ENCODE data around the gene FBXO24. TPM values are rescaled to one million over a fixed set of nuclear protein-coding genes. Genes with fewer than 3 reads are reported as not detected.
A peak's percentile ranks its signal among the peaks of the same experiment; 100 is the strongest.

The FBXO24 gene
- total RNA-seq, 2 donors from 2014 or later, result 2.3 to 9.7 TPM

DNA sequence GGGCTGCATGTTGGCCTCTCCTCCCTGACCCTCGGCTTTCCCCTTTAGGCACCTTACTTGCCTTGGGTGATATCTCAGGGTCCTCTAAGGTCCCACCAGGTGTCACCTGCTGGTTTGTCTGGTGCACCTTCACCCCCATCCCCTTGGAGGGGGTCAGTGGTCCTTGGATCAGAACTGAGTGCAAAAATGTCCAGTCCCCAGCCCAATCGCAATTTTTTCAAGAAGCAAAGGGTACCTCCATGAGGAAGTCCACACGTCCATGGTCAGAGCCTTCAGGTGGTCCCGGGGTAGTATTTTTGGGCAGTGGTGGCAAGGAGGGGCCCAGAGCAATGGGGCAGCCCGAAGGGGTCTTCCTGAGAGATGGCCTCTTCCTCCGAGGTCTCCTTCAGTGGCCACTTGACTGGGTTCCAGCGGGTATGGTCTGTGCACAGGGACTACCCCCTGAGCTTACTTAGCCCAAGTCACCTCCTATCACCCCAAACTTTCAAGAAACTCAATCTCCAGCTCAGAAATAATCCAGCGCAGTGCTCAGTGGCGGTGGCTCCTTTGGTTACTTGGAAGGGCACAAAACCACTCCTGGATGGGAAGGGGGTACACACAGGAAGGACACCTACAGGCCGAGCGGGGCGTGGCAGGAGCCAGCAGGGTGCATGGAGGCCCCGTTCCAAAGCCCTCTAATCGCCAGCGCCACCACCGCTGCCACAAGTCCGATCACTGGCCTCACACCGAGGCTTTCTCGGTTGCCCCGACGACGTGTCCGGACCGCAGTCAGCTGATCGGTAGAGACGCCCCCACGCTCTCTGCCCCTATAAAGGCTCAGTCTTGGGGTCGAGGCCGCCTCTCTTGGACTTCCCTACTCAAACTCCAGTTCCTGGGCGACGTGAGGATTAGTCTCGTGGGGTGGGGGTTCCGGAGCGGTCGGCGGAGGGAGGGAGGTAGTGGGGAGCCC lies 17.0 kb upstream of the FBXO24 start:
- Histone ChIP-seq H3K4me1 (replicated peaks) (peaks cover 6% of the 10 kb centered on the region), H3K9me3 (no peaks in the 10 kb centered on the region), H3K4me3 (peak overlapping the region in 1 of 2 donors; percentile 26), H3K27ac (peak overlapping the region; percentile 27 to 35), H3K27me3 (replicated peaks; ENCODE audit: insufficient read depth) (no peaks in the 10 kb centered on the region), H3K36me3 (no peaks in the 10 kb centered on the region)
- WGBS, result 29% methylated on average over 33 of the region's 36 CpGs
- intact Hi-C loops (cut with DNase I), result no loop called here
- DNase-seq (ENCODE audit: low spot score), result peak; percentile 34
- no peak for TF ChIP-seq POLR2A (IDR thresholded peaks at IDR 0.05)
- TF ChIP-seq, protein P1, sequence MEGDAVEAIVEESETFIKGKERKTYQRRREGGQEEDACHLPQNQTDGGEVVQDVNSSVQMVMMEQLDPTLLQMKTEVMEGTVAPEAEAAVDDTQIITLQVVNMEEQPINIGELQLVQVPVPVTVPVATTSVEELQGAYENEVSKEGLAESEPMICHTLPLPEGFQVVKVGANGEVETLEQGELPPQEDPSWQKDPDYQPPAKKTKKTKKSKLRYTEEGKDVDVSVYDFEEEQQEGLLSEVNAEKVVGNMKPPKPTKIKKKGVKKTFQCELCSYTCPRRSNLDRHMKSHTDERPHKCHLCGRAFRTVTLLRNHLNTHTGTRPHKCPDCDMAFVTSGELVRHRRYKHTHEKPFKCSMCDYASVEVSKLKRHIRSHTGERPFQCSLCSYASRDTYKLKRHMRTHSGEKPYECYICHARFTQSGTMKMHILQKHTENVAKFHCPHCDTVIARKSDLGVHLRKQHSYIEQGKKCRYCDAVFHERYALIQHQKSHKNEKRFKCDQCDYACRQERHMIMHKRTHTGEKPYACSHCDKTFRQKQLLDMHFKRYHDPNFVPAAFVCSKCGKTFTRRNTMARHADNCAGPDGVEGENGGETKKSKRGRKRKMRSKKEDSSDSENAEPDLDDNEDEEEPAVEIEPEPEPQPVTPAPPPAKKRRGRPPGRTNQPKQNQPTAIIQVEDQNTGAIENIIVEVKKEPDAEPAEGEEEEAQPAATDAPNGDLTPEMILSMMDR (IDR thresholded peaks at IDR 0.05), result peak in 2 of 4 experiments; percentile 40 to 53
- peak; percentile 25 for TF ChIP-seq POLR2AphosphoS5 (IDR thresholded peaks at IDR 0.05)

DNA sequence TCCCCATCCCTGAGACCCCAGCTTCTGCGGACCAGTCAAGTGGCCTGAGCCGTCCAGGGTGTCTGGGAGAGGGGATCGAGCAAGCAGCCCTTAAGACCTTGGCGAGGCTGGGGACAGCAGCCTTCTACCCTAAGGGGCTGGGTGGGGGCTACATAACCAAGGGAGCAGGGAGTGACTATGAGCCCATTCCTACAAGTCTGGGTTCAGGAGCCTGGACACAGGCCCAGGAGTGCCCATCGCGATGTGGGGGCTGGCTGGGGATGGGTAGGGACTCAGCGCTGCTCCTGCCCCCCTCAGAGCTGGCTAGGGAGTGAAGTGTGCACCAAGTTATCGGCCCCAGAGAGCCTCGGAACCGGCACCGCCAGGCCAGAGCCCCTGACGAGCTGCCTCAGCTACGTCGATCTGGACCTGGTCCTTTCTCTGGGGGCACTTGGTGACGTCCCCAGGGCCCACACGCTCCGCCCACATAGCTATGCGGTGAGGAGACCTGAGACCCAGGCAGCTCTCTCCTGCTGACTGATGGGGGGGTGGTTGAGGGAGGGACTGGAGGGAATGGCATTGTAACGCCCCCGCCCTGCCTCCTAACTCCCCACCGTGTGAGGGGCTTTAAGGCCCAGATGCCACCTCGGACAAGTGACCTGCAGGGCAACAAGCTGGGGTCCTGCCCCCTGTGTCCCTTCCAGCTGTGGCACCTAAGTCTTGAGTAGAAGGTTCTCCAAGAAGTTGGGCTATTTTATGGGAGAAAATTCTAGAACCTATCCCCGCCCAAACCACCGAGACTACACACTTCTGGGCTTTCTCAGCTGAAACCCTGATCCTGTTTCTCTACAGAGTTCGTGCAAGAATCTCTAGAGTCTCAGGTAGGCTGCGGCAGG lies 14.9 kb upstream of the FBXO24 start:
- TF ChIP-seq POLR2AphosphoS5 (IDR thresholded peaks at IDR 0.05) (no peak), POLR2A (IDR thresholded peaks at IDR 0.05) (no peak)
- TF ChIP-seq, protein P1 (IDR thresholded peaks at IDR 0.05), result no peak
- H3K27me3 ChIP-seq (replicated peaks; ENCODE audit: insufficient read depth), result no peaks in the 10 kb centered on the region
- DNase-seq (ENCODE audit: low spot score), result no peak
- peaks cover 6% of the 10 kb centered on the region for H3K4me1 ChIP-seq (replicated peaks)
- WGBS, result 81% methylated on average over 26 of the region's 26 CpGs
- H3K4me3 ChIP-seq, result no peak overlapping the region
- peaks cover 3 to 5% of the 10 kb centered on the region in 2 donors for H3K36me3 ChIP-seq
- H3K9me3 ChIP-seq, result no peaks in the 10 kb centered on the region
- H3K27ac ChIP-seq, result no peak overlapping the region
- intact Hi-C loops (cut with DNase I), result no loop called here

DNA sequence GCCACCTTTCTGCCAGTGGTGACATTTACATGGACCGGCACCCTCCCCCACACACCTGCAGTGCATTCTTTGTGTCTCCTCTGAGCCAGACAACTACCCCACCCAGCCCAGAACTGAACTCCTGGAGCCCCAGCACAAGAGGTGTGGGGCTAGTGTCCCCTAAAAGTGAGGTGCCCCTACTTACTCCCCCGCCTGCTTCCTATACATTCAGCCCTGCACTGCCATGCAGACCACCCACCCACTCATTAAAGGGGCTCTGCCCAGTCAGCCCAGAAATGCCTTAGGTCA lies 14.4 kb upstream of the FBXO24 start:
- Histone ChIP-seq H3K27me3 (replicated peaks; ENCODE audit: insufficient read depth) (no peaks in the 10 kb centered on the region), H3K27ac (no peak overlapping the region), H3K4me1 (replicated peaks) (peaks cover 6% of the 10 kb centered on the region), H3K36me3 (peaks cover 7 to 10% of the 10 kb centered on the region in 2 donors), H3K4me3 (no peak overlapping the region), H3K9me3 (no peaks in the 10 kb centered on the region)
- TF ChIP-seq POLR2AphosphoS5 (IDR thresholded peaks at IDR 0.05) (no peak), POLR2A (IDR thresholded peaks at IDR 0.05) (no peak)
- TF ChIP-seq, protein P1 (IDR thresholded peaks at IDR 0.05), result no peak
- no peak for DNase-seq (ENCODE audit: low spot score)
- intact Hi-C loops (cut with DNase I), result no loop called here
- 95% methylated on average over 2 of the region's 2 CpGs for WGBS

DNA sequence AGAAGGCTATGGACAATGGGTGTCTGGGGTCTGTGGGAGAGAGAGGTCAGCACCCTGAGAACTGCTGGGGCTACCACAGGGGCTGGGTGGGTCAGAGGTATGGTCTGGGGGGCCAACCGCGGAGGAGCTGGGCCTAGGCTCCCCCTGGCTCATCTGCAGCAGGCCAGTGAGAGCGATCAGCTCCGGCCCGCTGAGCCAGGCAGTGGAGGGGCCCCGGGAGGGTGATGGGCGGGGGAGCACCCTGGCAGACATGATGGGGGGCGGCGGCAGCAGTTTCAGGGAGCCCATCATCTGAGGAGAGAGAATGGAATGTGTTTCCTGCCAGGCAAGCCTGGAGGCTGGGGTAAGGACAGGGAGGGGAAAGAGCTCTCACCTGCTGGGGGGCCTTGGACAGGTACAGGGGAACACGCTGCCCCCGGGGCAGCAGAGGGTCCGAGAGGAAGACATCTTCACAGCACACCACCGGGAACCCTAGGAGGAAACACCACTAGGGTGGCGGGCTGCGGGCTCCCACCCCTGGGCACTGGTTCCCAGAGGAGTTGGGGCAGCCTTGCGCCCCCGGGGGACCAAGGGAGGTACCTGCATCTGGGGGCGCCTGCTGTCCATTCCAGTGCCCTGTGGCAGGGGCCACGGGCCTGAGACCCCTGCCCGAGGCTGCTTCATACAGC lies 13.7 kb upstream of the FBXO24 start:
- intact Hi-C loops (cut with DNase I), result no loop called here
- TF ChIP-seq, protein P1 (IDR thresholded peaks at IDR 0.05), result no peak
- no peak for TF ChIP-seq POLR2A (IDR thresholded peaks at IDR 0.05)
- TF ChIP-seq POLR2AphosphoS5 (IDR thresholded peaks at IDR 0.05), result no peak
- no peak overlapping the region for H3K27ac ChIP-seq
- peaks cover 7 to 16% of the 10 kb centered on the region in 2 donors for H3K36me3 ChIP-seq
- no peak for DNase-seq (ENCODE audit: low spot score)
- peaks cover 6% of the 10 kb centered on the region for H3K4me1 ChIP-seq (replicated peaks)
- H3K27me3 ChIP-seq (replicated peaks; ENCODE audit: insufficient read depth), result no peaks in the 10 kb centered on the region
- no peaks in the 10 kb centered on the region for H3K9me3 ChIP-seq
- H3K4me3 ChIP-seq, result no peak overlapping the region
- WGBS, result 74% methylated on average over 20 of the region's 20 CpGs

Data from prostate gland (tissue), 2 donors.